ENCODE results near the gene SOCS6.

SOCS6 gene

DNA sequence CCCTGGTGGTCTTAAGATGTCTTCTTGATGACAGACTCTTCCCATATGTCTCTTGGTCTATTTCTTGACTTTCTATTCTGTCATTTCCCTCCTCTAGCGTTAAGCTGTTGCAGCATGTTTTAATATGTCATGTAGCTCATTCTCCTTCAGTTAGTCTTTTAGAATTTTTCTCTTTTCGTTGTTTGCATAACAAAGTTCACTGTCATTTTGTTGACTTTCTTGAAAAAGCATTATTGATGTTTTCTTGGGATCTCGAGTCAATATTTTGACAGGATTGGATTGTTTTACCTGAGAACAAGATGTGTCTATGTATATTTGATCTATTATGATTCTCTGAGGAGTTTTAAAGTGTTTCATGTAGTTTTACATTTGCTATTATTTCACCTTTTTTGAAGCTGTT is 24.8 kb downstream of the SOCS6 start:
- Histone ChIP-seq H3K4me1 (ENCODE audit: low read depth, poor library complexity, severe bottlenecking) (no peaks in the 10 kb centered on the region), H3K27me3 (ENCODE audit: insufficient read depth, low read depth) (no peaks in the 10 kb centered on the region), H4K20me1 (ENCODE audit: insufficient read depth) (no peaks in the 10 kb centered on the region; the same call in 1 of the 2 replicates), H2AFZ (ENCODE audit: low read depth) (no peak overlapping the region), H3K4me3 (IDR thresholded peaks at IDR 0.05; ENCODE audit: insufficient read depth, low read depth, low read length) (no peak overlapping the region), H3K27ac (no peak overlapping the region), H3K4me2 (no peak overlapping the region), H3K36me3 (ENCODE audit: insufficient read depth) (no peaks in the 10 kb centered on the region), H3K9ac (no peak overlapping the region), H3K79me2 (ENCODE audit: insufficient read depth, low read depth) (peaks cover 99% of the 10 kb centered on the region)
- TF ChIP-seq, protein P1, sequence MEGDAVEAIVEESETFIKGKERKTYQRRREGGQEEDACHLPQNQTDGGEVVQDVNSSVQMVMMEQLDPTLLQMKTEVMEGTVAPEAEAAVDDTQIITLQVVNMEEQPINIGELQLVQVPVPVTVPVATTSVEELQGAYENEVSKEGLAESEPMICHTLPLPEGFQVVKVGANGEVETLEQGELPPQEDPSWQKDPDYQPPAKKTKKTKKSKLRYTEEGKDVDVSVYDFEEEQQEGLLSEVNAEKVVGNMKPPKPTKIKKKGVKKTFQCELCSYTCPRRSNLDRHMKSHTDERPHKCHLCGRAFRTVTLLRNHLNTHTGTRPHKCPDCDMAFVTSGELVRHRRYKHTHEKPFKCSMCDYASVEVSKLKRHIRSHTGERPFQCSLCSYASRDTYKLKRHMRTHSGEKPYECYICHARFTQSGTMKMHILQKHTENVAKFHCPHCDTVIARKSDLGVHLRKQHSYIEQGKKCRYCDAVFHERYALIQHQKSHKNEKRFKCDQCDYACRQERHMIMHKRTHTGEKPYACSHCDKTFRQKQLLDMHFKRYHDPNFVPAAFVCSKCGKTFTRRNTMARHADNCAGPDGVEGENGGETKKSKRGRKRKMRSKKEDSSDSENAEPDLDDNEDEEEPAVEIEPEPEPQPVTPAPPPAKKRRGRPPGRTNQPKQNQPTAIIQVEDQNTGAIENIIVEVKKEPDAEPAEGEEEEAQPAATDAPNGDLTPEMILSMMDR (conservative IDR thresholded peaks at IDR 0.05; ENCODE audit: low read depth, low read length): no peak

DNA sequence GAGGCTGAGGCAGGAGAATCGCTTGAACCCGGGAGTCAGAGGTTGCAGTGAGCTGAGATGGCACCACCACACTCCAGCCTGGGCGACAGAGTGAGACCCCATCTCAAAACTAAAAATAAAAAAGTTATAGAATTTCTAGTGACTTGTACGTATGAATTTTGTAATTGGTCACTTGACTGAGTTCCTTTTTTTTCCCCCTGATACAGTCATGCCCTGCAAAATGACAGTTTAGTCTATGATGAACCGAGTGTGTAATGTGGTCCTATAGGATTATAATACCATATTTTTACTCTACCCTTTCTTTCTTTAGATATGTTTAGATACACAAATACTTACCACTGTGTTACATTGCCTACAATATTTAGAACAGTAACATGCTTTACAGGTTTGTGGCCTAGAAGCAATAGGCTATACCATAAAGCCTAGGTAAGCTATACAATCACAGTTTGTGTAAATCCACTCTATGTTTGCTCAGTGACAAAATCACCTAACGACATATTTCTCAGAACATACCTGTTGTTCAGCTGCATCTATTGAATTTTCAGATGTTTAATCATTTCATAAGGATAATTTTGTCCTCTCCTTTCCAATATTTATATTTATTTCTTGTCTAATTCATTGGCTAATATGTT is 25.4 kb downstream of the SOCS6 start:
- TF ChIP-seq, protein P1 (conservative IDR thresholded peaks at IDR 0.05; ENCODE audit: low read depth, low read length): no peak
- Histone ChIP-seq H3K36me3 (ENCODE audit: insufficient read depth) (no peaks in the 10 kb centered on the region), H2AFZ (ENCODE audit: low read depth) (no peak overlapping the region), H3K4me1 (ENCODE audit: low read depth, poor library complexity, severe bottlenecking) (no peaks in the 10 kb centered on the region), H3K9ac (no peak overlapping the region), H3K27ac (no peak overlapping the region), H3K79me2 (ENCODE audit: insufficient read depth, low read depth) (peaks cover 98% of the 10 kb centered on the region), H3K27me3 (ENCODE audit: insufficient read depth, low read depth) (no peaks in the 10 kb centered on the region), H3K4me2 (no peak overlapping the region), H4K20me1 (ENCODE audit: insufficient read depth) (no peaks in the 10 kb centered on the region; the same call in 1 of the 2 replicates), H3K4me3 (IDR thresholded peaks at IDR 0.05; ENCODE audit: insufficient read depth, low read depth, low read length) (no peak overlapping the region)

DNA sequence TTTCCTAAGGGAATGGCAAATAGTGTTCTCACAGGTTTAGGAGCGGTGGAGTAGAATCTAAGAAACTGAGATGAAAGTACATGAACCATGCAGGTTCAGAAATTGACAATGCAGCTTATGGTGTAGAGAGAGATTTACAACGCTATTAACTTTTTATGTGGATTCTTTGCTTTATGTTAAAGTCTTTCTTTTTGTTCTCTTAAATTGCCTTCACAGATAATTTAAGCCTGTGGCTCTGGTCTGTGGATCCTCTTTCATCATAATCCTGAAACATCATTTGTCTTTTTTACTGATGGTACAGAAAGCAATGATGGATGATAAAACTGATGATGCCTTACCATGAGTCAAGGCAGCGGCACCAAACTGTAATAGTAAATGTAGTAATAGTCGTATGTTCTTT is 30.3 kb downstream of the SOCS6 start:
- Histone ChIP-seq H2AFZ (ENCODE audit: low read depth) (no peak overlapping the region), H3K27me3 (ENCODE audit: insufficient read depth, low read depth) (no peaks in the 10 kb centered on the region), H3K27ac (no peak overlapping the region), H3K4me3 (IDR thresholded peaks at IDR 0.05; ENCODE audit: insufficient read depth, low read depth, low read length) (no peak overlapping the region), H4K20me1 (ENCODE audit: insufficient read depth) (no peaks in the 10 kb centered on the region; the same call in 1 of the 2 replicates), H3K36me3 (ENCODE audit: insufficient read depth) (no peaks in the 10 kb centered on the region), H3K4me2 (no peak overlapping the region), H3K4me1 (ENCODE audit: low read depth, poor library complexity, severe bottlenecking) (peaks cover 9% of the 10 kb centered on the region), H3K79me2 (ENCODE audit: insufficient read depth, low read depth) (peaks cover 76% of the 10 kb centered on the region), H3K9ac (no peak overlapping the region)
- TF ChIP-seq, protein P1 (conservative IDR thresholded peaks at IDR 0.05; ENCODE audit: low read depth, low read length): no peak

DNA sequence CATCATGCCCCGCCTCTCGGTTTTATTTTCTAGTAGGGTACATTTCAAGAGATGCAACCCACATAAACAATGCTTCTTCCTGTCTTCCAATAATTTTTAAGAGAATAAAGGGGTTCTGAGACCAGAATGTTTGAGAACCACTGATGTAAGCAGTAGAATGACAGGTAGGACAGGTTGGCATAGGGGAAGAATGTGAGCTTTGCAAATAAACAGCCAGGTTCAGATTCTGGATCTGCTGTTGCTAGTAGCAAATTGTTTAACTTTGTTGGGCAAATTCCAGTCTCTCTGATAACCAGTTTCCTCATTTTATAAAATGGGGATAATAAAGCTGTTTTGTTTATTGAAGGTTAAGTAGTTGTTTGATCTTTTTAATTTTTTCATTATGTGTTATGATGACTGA is 32.8 kb downstream of the SOCS6 start:
- Histone ChIP-seq H2AFZ (ENCODE audit: low read depth) (no peak overlapping the region), H3K27ac (no peak overlapping the region), H4K20me1 (ENCODE audit: insufficient read depth) (no peaks in the 10 kb centered on the region; the same call in 1 of the 2 replicates), H3K4me2 (no peak overlapping the region), H3K4me1 (ENCODE audit: low read depth, poor library complexity, severe bottlenecking) (peaks cover 9% of the 10 kb centered on the region), H3K36me3 (ENCODE audit: insufficient read depth) (no peaks in the 10 kb centered on the region; the same call in 1 of the 2 replicates), H3K9ac (no peak overlapping the region), H3K4me3 (IDR thresholded peaks at IDR 0.05; ENCODE audit: insufficient read depth, low read depth, low read length) (no peak overlapping the region), H3K27me3 (ENCODE audit: insufficient read depth, low read depth) (no peaks in the 10 kb centered on the region), H3K79me2 (ENCODE audit: insufficient read depth, low read depth) (peaks cover 52% of the 10 kb centered on the region)
- TF ChIP-seq, protein P1 (conservative IDR thresholded peaks at IDR 0.05; ENCODE audit: low read depth, low read length): no peak
